HepG2 (cell line): ENCODE measurements around the gene ZNF26. TPM values are rescaled to one million over a fixed set of nuclear protein-coding genes. Genes with fewer than 3 reads are reported as not detected.
A peak's percentile ranks its signal among the peaks of the same experiment; 100 is the strongest.

ENCODE experiments used
- BRCA1 ChIP-seq: sonication (generic); formaldehyde crosslinking; IDR thresholded peaks from 2 replicates; pipeline ENCODE4 v1.4.0; 2020; ENCODE audit warnings: missing genetic modification reagents
- CENPX ChIP-seq: sonication (generic); formaldehyde crosslinking; IDR thresholded peaks from 2 replicates; pipeline ENCODE4 v1.9.0; 2021; ENCODE audit warnings: mild to moderate bottlenecking, missing genetic modification reagents, moderate library complexity
- DRAP1 ChIP-seq: IDR thresholded peaks from 2 replicates; pipeline ENCODE4 v1.6.1; 2016; ENCODE audit warnings: missing genetic modification reagents, missing compliant biosample characterization
- HMG20A ChIP-seq: IDR thresholded peaks from 2 replicates; pipeline ENCODE4 v1.6.1; 2016; ENCODE audit warnings: borderline replicate concordance
- IRF2 ChIP-seq: IDR thresholded peaks from 2 replicates; pipeline ENCODE4 v1.6.1; 2018; ENCODE audit warnings: missing genetic modification reagents, missing compliant biosample characterization
- KAT2B ChIP-seq: fragments of 150-350 bp; IDR thresholded peaks from 2 replicates; pipeline ENCODE4 v1.6.1; 2014; ENCODE audit warnings: low read depth, low read length, borderline replicate concordance
- KAT8 ChIP-seq: IDR thresholded peaks from 2 replicates; pipeline ENCODE4 v1.6.1; 2016; ENCODE audit warnings: missing genetic modification reagents, missing compliant biosample characterization
- MTF1 ChIP-seq: sonication (generic); formaldehyde crosslinking; IDR thresholded peaks from 2 replicates; pipeline ENCODE4 v1.5.0; 2020; ENCODE audit warnings: missing genetic modification reagents
- PBX2 ChIP-seq: IDR thresholded peaks from 2 replicates; pipeline ENCODE4 v1.6.1; 2016; ENCODE audit warnings: control low read depth
- PCBP1 ChIP-seq: fragments of 200-400 bp; formaldehyde crosslinking; IDR thresholded peaks from 2 replicates; pipeline ENCODE4 v1.6.1; 2017; ENCODE audit warnings: mild to moderate bottlenecking, low read depth, low read length, borderline replicate concordance
- PRPF4 ChIP-seq: fragments of 200-400 bp; formaldehyde crosslinking; IDR thresholded peaks from 2 replicates; pipeline ENCODE4 v1.6.1; 2016; ENCODE audit warnings: low read length, low read depth; ENCODE audit not compliant: poor library complexity, severe bottlenecking
- SIX1 ChIP-seq: sonication (generic); formaldehyde crosslinking; IDR thresholded peaks from 2 replicates; pipeline ENCODE4 v1.4.0; 2020; ENCODE audit warnings: missing genetic modification reagents, borderline replicate concordance
- SMARCE1 ChIP-seq: fragments of 450-650 bp; IDR thresholded peaks from 2 replicates; pipeline ENCODE4 v1.6.1; 2017; ENCODE audit warnings: borderline replicate concordance
- TP53 ChIP-seq: sonication (generic); formaldehyde crosslinking; conservative IDR thresholded peaks from 2 replicates; pipeline ENCODE4 v1.4.0; 2020; ENCODE audit warnings: missing genetic modification reagents
- TSC22D2 ChIP-seq: sonication (generic); formaldehyde crosslinking; IDR thresholded peaks from 2 replicates; pipeline ENCODE4 v1.5.1; 2020; ENCODE audit warnings: missing genetic modification reagents, mild to moderate bottlenecking, borderline replicate concordance
- ZBTB1 ChIP-seq: sonication (generic); formaldehyde crosslinking; IDR thresholded peaks from 2 replicates; pipeline ENCODE4 v1.4.0; 2020; ENCODE audit warnings: missing genetic modification reagents, borderline replicate concordance
- ZFX ChIP-seq: sonication (generic); formaldehyde crosslinking; IDR thresholded peaks from 2 replicates; pipeline ENCODE4 v1.4.0; 2020; ENCODE audit warnings: mild to moderate bottlenecking, low read depth, missing genetic modification reagents, moderate library complexity
- ZNF441 ChIP-seq: sonication (generic); formaldehyde crosslinking; IDR thresholded peaks from 2 replicates; pipeline ENCODE4 v1.7.0; 2021; ENCODE audit warnings: missing genetic modification reagents, borderline replicate concordance
- ZNF451 ChIP-seq: sonication (generic); formaldehyde crosslinking; IDR thresholded peaks from 2 replicates; pipeline ENCODE4 v1.5.0; 2020; ENCODE audit warnings: mild to moderate bottlenecking, missing genetic modification reagents
- ZNF460 ChIP-seq: sonication (generic); formaldehyde crosslinking; IDR thresholded peaks from 2 replicates; pipeline ENCODE4 v1.5.1; 2020; ENCODE audit warnings: missing genetic modification reagents, mild to moderate bottlenecking, borderline replicate concordance
- ZNF530 ChIP-seq: sonication (generic); formaldehyde crosslinking; IDR thresholded peaks from 2 replicates; pipeline ENCODE4 v1.5.0; 2020; ENCODE audit warnings: low read depth, mild to moderate bottlenecking, missing genetic modification reagents
- ZNF562 ChIP-seq: sonication (generic); formaldehyde crosslinking; IDR thresholded peaks from 2 replicates; pipeline ENCODE4 v1.8.0; 2022; ENCODE audit warnings: missing genetic modification reagents, borderline replicate concordance
- ZNF570 ChIP-seq: sonication (generic); formaldehyde crosslinking; IDR thresholded peaks from 2 replicates; pipeline ENCODE4 v1.4.0; 2020; ENCODE audit warnings: mild to moderate bottlenecking, missing genetic modification reagents, borderline replicate concordance
- ZNF703 ChIP-seq: sonication (generic); formaldehyde crosslinking; IDR thresholded peaks from 2 replicates; pipeline ENCODE4 v1.5.1; 2020; ENCODE audit warnings: missing genetic modification reagents, mild to moderate bottlenecking, moderate library complexity, borderline replicate concordance
- ZNF724P ChIP-seq: sonication (generic); formaldehyde crosslinking; IDR thresholded peaks from 2 replicates; pipeline ENCODE4 v1.8.0; 2022; ENCODE audit warnings: missing genetic modification reagents, borderline replicate concordance
- ZSCAN5A ChIP-seq: sonication (generic); formaldehyde crosslinking; IDR thresholded peaks from 2 replicates; pipeline ENCODE4 v1.8.0; 2022; ENCODE audit warnings: mild to moderate bottlenecking, missing genetic modification reagents, borderline replicate concordance
- ZSCAN9 ChIP-seq: IDR thresholded peaks from 2 replicates; pipeline ENCODE4 v1.6.1; 2016; ENCODE audit warnings: borderline replicate concordance
- polyA plus RNA-seq, 8 experiments: library from polyadenylated mRNA; depleted of rRNA in 3 of 8; stranded (reverse) in 7 of 8; unstranded in 1 of 8; fragments of >200 nt; fragmentation: Illumina TruSeq in 4 of 8; extraction: Trizol in 4 of 8; gene quantifications; 2 replicates each; pipeline versions ENCODE4 v1.2.1 to v1.2.3, GENCODE V29; 2011 to 2016; ENCODE audit warnings: low read depth in 4 of 8, missing spikeins in 1 of 8, mixed read lengths in 1 of 8; ENCODE audit not compliant: insufficient read depth in 1 of 8
- total RNA-seq, 5 experiments: library from RNA; depleted of rRNA; stranded (reverse); fragments of >200 nt; fragmentation: Illumina TruSeq; extraction: Trizol; gene quantifications; 2 replicates each; pipeline ENCODE4 v1.2.3, GENCODE V29; 2016; ENCODE audit warnings: low read depth in 1 of 5

Gene ZNF26
- total and polyA plus RNA-seq, 2 of the 13 experiments (the other 11 are each of a cell fraction or from before 2014, with no cell fraction given): 3.8 to 6.5 TPM

GRCh38 chr12:132986001-132986884 lies at the start of gene ZNF26 (continued):
- TF ChIP-seq KAT8 (CRISPR knock-in tag) (peak; percentile 99), TP53 (peak; percentile 84; the same call in 1 of the 2 replicates), ZNF724P (CRISPR knock-in tag) (no peak), TSC22D2 (CRISPR knock-in tag) (no peak), DRAP1 (peak; percentile 86), PRPF4 (no peak), ZNF451 (no peak), BRCA1 (CRISPR knock-in tag) (0 out of 2 replicates have a peak, but pooled peaks have one; percentile 37), PBX2 (no peak), CENPX (no peak), SMARCE1 (no peak), KAT2B (no peak), ZSCAN5A (CRISPR knock-in tag) (no peak), ZSCAN9 (CRISPR knock-in tag) (peak; percentile 90), ZNF703 (CRISPR knock-in tag) (no peak), ZNF460 (CRISPR knock-in tag) (no peak; the same call in 1 of the 2 replicates), ZNF441 (CRISPR knock-in tag) (peak; percentile 83; the same call in 1 of the 2 replicates), IRF2 (CRISPR knock-in tag) (peak; percentile 100), ZNF570 (CRISPR knock-in tag) (no peak), SIX1 (CRISPR knock-in tag) (no peak), ZFX (CRISPR knock-in tag) (peak; percentile 98), ZNF530 (no peak), HMG20A (CRISPR knock-in tag) (0 out of 2 replicates have a peak, but pooled peaks have one; percentile 27), MTF1 (CRISPR knock-in tag) (0 out of 2 replicates have a peak, but pooled peaks have one; percentile 24), PCBP1 (no peak), ZBTB1 (no peak), ZNF562 (CRISPR knock-in tag) (no peak)
